H1 (cell line): Measurements from ENCODE around the gene PLXDC2.

ENCODE experiments used
- ATF3 ChIP-seq: IDR thresholded peaks from 2 replicates; pipeline ENCODE4 v1.6.1; 2011; ENCODE audit warnings: low read depth, mild to moderate bottlenecking, low read length; ENCODE audit not compliant: insufficient read depth
- BCL11A ChIP-seq, 2 experiments: IDR thresholded peaks; one replicate each; pipeline ENCODE4 v1.6.1; 2011; ENCODE audit warnings: low read depth in 2 of 2, low read length in 2 of 2, mild to moderate bottlenecking in 2 of 2
- CHD2 ChIP-seq: IDR thresholded peaks from 2 replicates; pipeline ENCODE4 v1.6.1; 2012; ENCODE audit warnings: low read length, improper control_type of control experiment
- CTCF ChIP-seq, 3 experiments: IDR thresholded peaks; 1 replicate in 2 of 3; 2 replicates in 1 of 3; pipeline versions ENCODE4 v1.5.1 to v1.6.1; 2011; ENCODE audit warnings: low read length in 3 of 3, mild to moderate bottlenecking in 3 of 3, inconsistent platforms in 2 of 3, low read depth in 1 of 3, moderate library complexity in 1 of 3; ENCODE audit not compliant: insufficient read depth in 1 of 3; ENCODE audit errors: control extremely low read depth in 1 of 3
- EZH2 ChIP-seq: fragments of 200-600 bp; sonication (generic); IDR thresholded peaks from 2 replicates; pipeline ENCODE4 v1.7.1; 2012; ENCODE audit warnings: low read depth, mild to moderate bottlenecking, moderate library complexity, low read length, inconsistent platforms; ENCODE audit not compliant: severe bottlenecking
- JUND ChIP-seq: IDR thresholded peaks from 2 replicates; pipeline ENCODE4 v1.6.1; 2011; ENCODE audit warnings: mild to moderate bottlenecking, improper control_type of control experiment, low read length
- NRF1 ChIP-seq: IDR thresholded peaks from 2 replicates; pipeline ENCODE4 v1.6.1; 2011; ENCODE audit warnings: mild to moderate bottlenecking, low read depth, low read length, improper control_type of control experiment
- POLR2A ChIP-seq, 2 experiments: IDR thresholded peaks; 1 replicate in 1 of 2; 2 replicates in 1 of 2; pipeline ENCODE4 v1.6.1; 2011; ENCODE audit warnings: low read depth in 2 of 2, low read length in 2 of 2, mild to moderate bottlenecking in 2 of 2; ENCODE audit errors: control extremely low read depth in 1 of 2
- RFX5 ChIP-seq: IDR thresholded peaks from 2 replicates; pipeline ENCODE4 v1.6.1; 2011; ENCODE audit warnings: low read depth, low read length, improper control_type of control experiment, borderline replicate concordance
- YY1 ChIP-seq: IDR thresholded peaks from 2 replicates; pipeline ENCODE4 v1.6.1; 2011; ENCODE audit warnings: low read depth, mild to moderate bottlenecking, low read length
- TF ChIP-seq, protein P1 (sequence below): IDR thresholded peaks from 2 replicates; pipeline ENCODE4 v1.6.1; 2012; ENCODE audit warnings: inconsistent platforms

- no peak for TF ChIP-seq CTCF (IDR thresholded peaks at IDR 0.05; ENCODE audit: control extremely low read depth in 1 of 3, insufficient read depth in 1 of 3, low read depth in 1 of 3, low read length in 3 of 3)
- no peak for TF ChIP-seq EZH2
- no peak for TF ChIP-seq CHD2
- TF ChIP-seq JUND, result no peak
- no peak for TF ChIP-seq NRF1
- no peak for TF ChIP-seq POLR2A (IDR thresholded peaks at IDR 0.05; ENCODE audit: control extremely low read depth in 1 of 2, low read depth in 2 of 2, low read length in 2 of 2)
- TF ChIP-seq, protein P1, sequence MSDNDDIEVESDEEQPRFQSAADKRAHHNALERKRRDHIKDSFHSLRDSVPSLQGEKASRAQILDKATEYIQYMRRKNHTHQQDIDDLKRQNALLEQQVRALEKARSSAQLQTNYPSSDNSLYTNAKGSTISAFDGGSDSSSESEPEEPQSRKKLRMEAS, result no peak
- TF ChIP-seq ATF3, result no peak
- no peak for TF ChIP-seq YY1
- TF ChIP-seq BCL11A (IDR thresholded peaks at IDR 0.05; ENCODE audit: low read depth in 2 of 2, low read length in 2 of 2), result no peak
- TF ChIP-seq RFX5, result no peak
These were observed 16.5 kb downstream of the PLXDC2 start for GRCh38 chr10:19832699-19833098.
